AG10803 (cell line): ENCODE results near the gene SLC13A3.
A peak's percentile ranks its signal among the peaks of the same experiment; 100 is the strongest.

Source experiments
- DNase-seq: peaks from one replicate; pipeline ENCODE4 v3.0.0; 2010; ENCODE audit warnings: low read depth
- H3K4me3 ChIP-seq: 2 replicates; pipeline ENCODE4 v1.5.1; 2011; ENCODE audit warnings: mild to moderate bottlenecking, low read length, control low read depth
- TF ChIP-seq, protein P1 (sequence below): conservative IDR thresholded peaks from 2 replicates; pipeline ENCODE4 v1.5.1; 2011; ENCODE audit warnings: mild to moderate bottlenecking, low read length, control low read depth, inconsistent platforms

The SLC13A3 gene

DNA sequence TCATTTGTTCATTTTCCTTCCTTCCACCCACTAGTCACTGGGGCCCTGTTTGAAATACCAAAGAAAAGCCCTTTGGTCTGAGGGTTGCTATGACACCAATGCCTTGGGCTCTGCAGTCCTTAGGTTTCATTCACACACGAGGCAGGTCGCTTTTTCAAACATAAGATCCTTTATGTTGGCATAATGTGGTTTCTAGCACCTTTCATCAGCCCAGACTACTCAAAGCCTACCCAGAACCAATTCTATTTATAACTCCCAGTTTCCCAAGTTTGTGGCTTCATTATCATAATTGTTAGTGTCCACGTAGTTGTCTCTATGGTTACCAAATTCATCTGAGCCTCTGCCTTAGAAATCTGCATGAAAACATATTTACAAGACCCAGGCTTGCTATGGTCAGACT is 44.6 kb upstream of the SLC13A3 start:
- peak; percentile 91 for DNase-seq
- no peak overlapping the region for H3K4me3 ChIP-seq
- TF ChIP-seq, protein P1, sequence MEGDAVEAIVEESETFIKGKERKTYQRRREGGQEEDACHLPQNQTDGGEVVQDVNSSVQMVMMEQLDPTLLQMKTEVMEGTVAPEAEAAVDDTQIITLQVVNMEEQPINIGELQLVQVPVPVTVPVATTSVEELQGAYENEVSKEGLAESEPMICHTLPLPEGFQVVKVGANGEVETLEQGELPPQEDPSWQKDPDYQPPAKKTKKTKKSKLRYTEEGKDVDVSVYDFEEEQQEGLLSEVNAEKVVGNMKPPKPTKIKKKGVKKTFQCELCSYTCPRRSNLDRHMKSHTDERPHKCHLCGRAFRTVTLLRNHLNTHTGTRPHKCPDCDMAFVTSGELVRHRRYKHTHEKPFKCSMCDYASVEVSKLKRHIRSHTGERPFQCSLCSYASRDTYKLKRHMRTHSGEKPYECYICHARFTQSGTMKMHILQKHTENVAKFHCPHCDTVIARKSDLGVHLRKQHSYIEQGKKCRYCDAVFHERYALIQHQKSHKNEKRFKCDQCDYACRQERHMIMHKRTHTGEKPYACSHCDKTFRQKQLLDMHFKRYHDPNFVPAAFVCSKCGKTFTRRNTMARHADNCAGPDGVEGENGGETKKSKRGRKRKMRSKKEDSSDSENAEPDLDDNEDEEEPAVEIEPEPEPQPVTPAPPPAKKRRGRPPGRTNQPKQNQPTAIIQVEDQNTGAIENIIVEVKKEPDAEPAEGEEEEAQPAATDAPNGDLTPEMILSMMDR = no peak

DNA sequence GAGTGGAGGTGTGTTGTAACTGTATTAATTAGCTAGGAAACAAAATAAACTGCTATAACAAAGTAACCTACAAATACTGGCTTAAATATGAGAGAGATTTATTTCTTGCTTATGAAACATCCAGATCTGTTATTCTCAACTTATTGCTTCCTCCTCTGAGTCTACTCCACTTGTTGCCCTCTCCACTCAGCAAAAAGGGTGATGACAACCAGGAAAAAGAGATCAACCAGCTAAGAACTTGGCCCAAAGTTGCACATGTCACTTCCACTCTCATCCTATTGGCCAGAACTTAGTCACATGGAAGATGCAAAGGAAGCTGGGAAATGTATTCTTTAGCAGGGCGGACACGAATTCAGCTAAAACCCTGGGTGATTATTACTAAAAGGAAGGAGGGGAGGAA is 43.2 kb upstream of the SLC13A3 start:
- peak; percentile 53 for DNase-seq
- H3K4me3 ChIP-seq = no peak overlapping the region
- TF ChIP-seq, protein P1 = no peak

DNA sequence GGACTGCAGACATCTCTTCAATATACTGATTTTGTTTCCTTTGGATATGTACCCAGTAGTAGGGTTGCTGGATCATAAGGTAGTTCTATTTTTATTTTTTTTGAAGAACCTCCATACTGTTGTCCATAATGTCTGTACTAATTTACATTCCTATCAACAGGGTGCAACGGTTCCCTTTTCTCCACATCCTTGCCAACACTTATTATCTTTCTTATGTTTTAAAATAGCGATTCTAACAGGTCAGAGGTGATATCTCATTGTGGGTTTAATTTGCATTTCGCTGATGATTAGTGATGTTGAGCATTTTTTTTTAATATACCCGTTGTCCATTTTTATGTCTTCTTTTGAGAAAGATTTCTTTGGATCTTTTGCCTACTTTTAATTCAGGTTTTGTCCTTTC is 39.9 kb upstream of the SLC13A3 start:
- TF ChIP-seq, protein P1 = no peak
- no peak for DNase-seq
- no peak overlapping the region for H3K4me3 ChIP-seq

DNA sequence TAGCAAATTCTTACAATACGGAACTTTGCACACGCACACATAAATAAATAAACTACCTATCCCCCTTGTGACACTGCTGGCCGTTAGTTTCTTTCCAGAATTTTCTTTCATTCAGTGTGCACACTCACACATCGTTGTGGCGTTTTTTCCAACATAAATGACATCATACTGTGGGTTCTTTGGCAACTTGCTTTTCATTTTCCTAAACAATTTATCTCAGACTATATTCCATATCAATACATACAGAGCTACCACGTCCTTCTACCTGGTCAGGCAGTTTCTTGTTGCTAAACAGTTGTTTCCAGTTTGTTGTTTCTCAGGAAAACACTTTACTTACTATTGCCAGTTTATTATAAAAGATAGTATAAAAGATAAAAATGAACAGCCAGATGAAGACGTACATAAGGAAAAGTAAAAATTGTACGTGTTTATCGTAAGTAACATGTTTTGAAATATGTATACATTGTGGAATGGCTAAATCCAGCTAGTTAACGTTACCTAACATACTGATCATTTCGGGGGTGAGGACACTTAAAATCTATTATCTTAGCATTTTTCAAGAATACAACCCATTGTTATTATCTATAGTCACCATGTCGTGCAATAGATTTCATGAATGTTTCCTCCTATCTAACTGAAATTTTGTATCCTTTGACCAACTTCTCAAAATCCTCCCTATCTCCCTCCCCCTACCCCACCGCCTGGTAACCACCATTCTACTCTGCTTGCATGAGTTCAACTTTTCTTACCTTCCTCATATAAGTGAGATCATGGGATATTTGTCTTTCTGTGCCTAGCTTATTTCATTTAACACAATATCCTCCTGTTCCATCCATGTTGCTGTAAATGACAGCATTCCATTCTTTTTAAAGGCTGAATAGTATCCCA is 39.2 kb upstream of the SLC13A3 start:
- DNase-seq = no peak
- peak overlapping the region; percentile 61 for H3K4me3 ChIP-seq
- TF ChIP-seq, protein P1 = no peak

DNA sequence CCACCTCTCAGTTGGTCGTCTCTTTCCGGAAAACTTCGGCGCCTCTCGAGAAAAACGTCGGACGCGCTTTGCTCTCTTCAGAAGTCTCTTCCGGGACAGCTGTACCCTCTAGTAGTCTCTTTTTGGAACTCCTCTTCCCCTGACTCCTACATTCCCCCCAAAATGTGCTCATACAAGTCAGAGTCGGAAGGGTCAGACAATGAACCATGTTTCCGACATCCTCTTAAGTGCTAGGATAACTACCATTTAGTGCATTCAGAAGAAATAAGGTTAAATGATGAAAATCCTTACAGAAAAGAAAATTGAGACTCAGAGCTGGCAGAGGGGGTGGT is 38.5 kb upstream of the SLC13A3 start:
- TF ChIP-seq, protein P1 = no peak
- H3K4me3 ChIP-seq = peak overlapping the region; percentile 61
- DNase-seq = no peak

DNA sequence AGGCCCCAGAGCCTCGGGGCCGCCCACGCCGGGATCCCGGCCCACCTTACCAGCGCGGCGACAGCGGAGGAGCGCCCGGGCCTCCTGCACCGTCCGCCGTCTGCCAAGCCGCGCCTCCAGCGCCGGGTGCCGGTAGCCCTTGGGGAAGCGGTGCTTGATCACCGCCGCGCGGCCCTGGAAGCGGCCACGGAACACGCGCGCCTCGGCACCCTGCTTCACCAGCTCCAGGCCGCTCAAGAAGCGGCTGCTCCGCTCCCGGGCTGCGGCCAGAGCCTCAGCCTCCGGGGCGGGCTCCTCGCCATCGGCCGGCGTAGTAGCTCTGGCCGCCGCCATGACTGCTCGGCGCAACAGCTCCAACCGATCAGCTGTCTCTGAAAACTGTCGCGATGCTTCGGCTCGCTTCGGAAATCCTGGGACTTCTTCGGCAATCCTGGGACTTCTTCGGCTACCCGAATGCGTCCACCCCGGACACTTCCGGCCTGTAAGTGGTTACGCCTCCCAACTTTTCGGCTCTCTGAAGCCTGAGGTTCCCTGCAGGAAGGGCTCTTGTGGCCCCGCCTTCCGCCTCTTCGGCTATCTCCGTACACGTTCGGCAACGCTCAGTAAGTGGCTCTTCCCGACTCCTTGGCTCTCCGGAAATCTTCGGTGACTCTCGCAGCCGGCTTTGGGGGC is 38.0 kb upstream of the SLC13A3 start, which contains the start of gene TP53RK:
Gene TP53RK, minus strand, starts transcription at position 363 of the 672 bp plus-strand sequence. Its CDS starts 30 bp downstream, at position 333.
- TF ChIP-seq, protein P1 = peak; percentile 20
- DNase-seq = peak; percentile 100
- H3K4me3 ChIP-seq = peak within 1 kb of the TSS; percentile 82
